K562 (cell line): ENCODE results near the gene API5. TPM values are rescaled to one million over a fixed set of nuclear protein-coding genes. Genes with fewer than 3 reads are reported as not detected.
A peak's percentile ranks its signal among the peaks of the same experiment; 100 is the strongest.

Source experiments
- ATAC-seq: fragments of 200-7000 bp; cut with Tn5 transposase; 3 replicates; pipeline ENCODE4 v1.9.1; 2020; ENCODE audit warnings: moderate library complexity
- BruUV-seq: library from RNA; stranded (reverse); fragments of 400-500 nt; replicated peaks from 2 replicates; lab custom pipeline; 2021; lab: Mats Ljungman, UMichigan
- CTCF ChIA-PET: fragments of 300-600 bp; formaldehyde crosslinking; extraction: SDS; loops from one replicate; lab custom pipeline; 2021; ENCODE audit warnings: low intra/inter-chr PET ratio; lab: Yijun Ruan, JAX
- POLR2A ChIA-PET: fragments of 300-600, 350-650 bp; sonication (Branson Sonifier 250); formaldehyde crosslinking; extraction: SDS; loops from one replicate; lab custom pipeline; 2021; ENCODE audit warnings: antibody characterized with exemption, inconsistent platforms; lab: Yijun Ruan, JAX
- DNase-seq, 4 experiments: peaks; one replicate each; pipeline versions ENCODE4 v3.0.0 to v3.0.0-alpha.2; 2011 to 2018; ENCODE audit warnings: low spot score in 3 of 4, mixed read lengths in 3 of 4; ENCODE audit errors: extremely low read depth in 1 of 4
- FAIRE-seq: peaks from 2 replicates; lab custom pipeline; 2011; peaks lifted over from hg19 to GRCh38; lab: Jason Lieb, UNC
- H2AFZ ChIP-seq: 2 replicates; pipeline ENCODE4 v1.6.0; 2011; ENCODE audit warnings: low read depth, low read length, control low read depth, inconsistent platforms
- H3K27ac ChIP-seq: fragments of 200-600 bp; 3 replicates; pipeline ENCODE4 v1.8.0; 2011; ENCODE audit warnings: low read depth, mild to moderate bottlenecking, control low read depth, inconsistent platforms, low read length, moderate library complexity, mixed read lengths; ENCODE audit errors: extremely low read depth
- H3K27me3 ChIP-seq, 2 experiments: fragments of 300-600 bp in 1 of 2; 2 replicates in 1 of 2; 3 replicates in 1 of 2; pipeline versions ENCODE4 v1.6.0 to v1.8.0; 2011; ENCODE audit warnings: inconsistent platforms in 2 of 2, low read length in 2 of 2, mild to moderate bottlenecking in 1 of 2, mixed read lengths in 1 of 2, moderate library complexity in 1 of 2; ENCODE audit not compliant: control insufficient read depth in 2 of 2, insufficient read depth in 2 of 2
- H3K36me3 ChIP-seq: fragments of 300-600 bp; 3 replicates; pipeline ENCODE4 v1.8.0; 2011; ENCODE audit warnings: mild to moderate bottlenecking, low read length, inconsistent platforms; ENCODE audit not compliant: control insufficient read depth, insufficient read depth
- H3K4me1 ChIP-seq, 2 experiments: fragments of 200-600 bp in 1 of 2; replicated peaks in 1 of 2; 2 replicates in 1 of 2; 3 replicates in 1 of 2; pipeline versions ENCODE4 v1.5.1 to v1.8.0; 2011; ENCODE audit warnings: inconsistent platforms in 2 of 2, low read length in 2 of 2, mild to moderate bottlenecking in 1 of 2, mixed read lengths in 1 of 2, moderate library complexity in 1 of 2; ENCODE audit not compliant: control insufficient read depth in 2 of 2, insufficient read depth in 2 of 2
- H3K4me2 ChIP-seq: 2 replicates; pipeline ENCODE4 v1.6.1; 2011; ENCODE audit warnings: low read length, control low read depth, inconsistent platforms, mixed read lengths; ENCODE audit not compliant: insufficient read depth
- H3K4me3 ChIP-seq: fragments of 200-600 bp; sonication (generic), shearing (Covaris generic); 2 replicates; pipeline ENCODE4 v1.5.1; 2016; ENCODE audit warnings: control low read depth, inconsistent platforms
- H3K79me2 ChIP-seq: fragments of 200-600 bp; 3 replicates; pipeline ENCODE4 v1.8.0; 2011; ENCODE audit warnings: low read length, inconsistent platforms; ENCODE audit not compliant: control insufficient read depth, insufficient read depth
- H3K9ac ChIP-seq, 2 experiments: 2 replicates each; pipeline versions ENCODE4 v1.6.0 to v1.6.1; 2011; ENCODE audit warnings: low read depth in 2 of 2, low read length in 2 of 2, control low read depth in 1 of 2, inconsistent platforms in 1 of 2, mild to moderate bottlenecking in 1 of 2, mixed read lengths in 1 of 2; ENCODE audit not compliant: insufficient read depth in 1 of 2
- H3K9me1 ChIP-seq: one replicate; pipeline ENCODE4 v1.6.0; 2011; ENCODE audit warnings: inconsistent platforms, mild to moderate bottlenecking, low read length, moderate library complexity; ENCODE audit not compliant: control insufficient read depth, insufficient read depth
- H3K9me3 ChIP-seq: replicated peaks from 2 replicates; pipeline ENCODE4 v1.5.1; 2011; ENCODE audit warnings: low read depth, low read length, inconsistent platforms; ENCODE audit not compliant: control insufficient read depth, insufficient read depth
- H4K20me1 ChIP-seq: replicated peaks from 2 replicates; pipeline ENCODE4 v1.6.1; 2011; ENCODE audit warnings: low read length, inconsistent platforms, mixed read lengths; ENCODE audit not compliant: control insufficient read depth, insufficient read depth
- HDAC2 ChIP-seq: fragments of 450-650 bp; IDR thresholded peaks from 2 replicates; pipeline ENCODE4 v1.6.1; 2016; ENCODE audit warnings: mild to moderate bottlenecking
- ZNF589 ChIP-seq: fragments of 200-800 bp; sonication (Bioruptor generic); IDR thresholded peaks from 2 replicates; pipeline ENCODE4 v1.6.1; 2016; ENCODE audit warnings: low read depth, missing genetic modification characterization, missing compliant biosample characterization
- ZNF780A ChIP-seq: fragments of 250-450 bp; sonication (Bioruptor Pico); IDR thresholded peaks from 2 replicates; pipeline ENCODE4 v1.5.0; 2021; ENCODE audit warnings: mild to moderate bottlenecking
- ZSCAN32 ChIP-seq: fragments of 450-650 bp; formaldehyde crosslinking; IDR thresholded peaks from 2 replicates; pipeline ENCODE4 v1.4.0; 2020; ENCODE audit warnings: mild to moderate bottlenecking, moderate library complexity
- WGBS: fragments of 100-300 bp; shearing (Covaris generic); methylation state at CpG from one replicate; pipeline ENCODE4 v1.1.6; 2016; ENCODE audit warnings: low coverage, mixed read lengths; ENCODE audit not compliant: insufficient coverage; ENCODE audit errors: missing lambda C conversion rate; 5-methylcytosine and 5-hydroxymethylcytosine counted together
- in situ Hi-C: fragments of 300-500 bp; cut with MboI; formaldehyde crosslinking; loops from 4 replicates; pipeline ENCODE4 v1.15.0; 2018; ENCODE audit warnings: inconsistent platforms, mixed read lengths
- intact Hi-C: fragments of 100-400 bp; cut with micrococcal nuclease; formaldehyde crosslinking; loops from 2 replicates; pipeline ENCODE4 v1.14.2; 2022
- polyA plus RNA-seq, 8 experiments: library from polyadenylated mRNA; depleted of rRNA in 4 of 8; stranded (reverse) in 5 of 8; unstranded in 3 of 8; fragments of >200 nt; fragmentation: Nextera tagmentation in 2 of 8; fragmentation: Illumina TruSeq in 1 of 8; extraction: Ambion mirVana in 2 of 8; extraction: Trizol in 1 of 8; gene quantifications; 2 replicates each; pipeline versions ENCODE4 v1.2.1 to v1.2.3, GENCODE V29; 2011 to 2014; ENCODE audit warnings: inconsistent platforms in 1 of 8, missing spikeins in 1 of 8
- total RNA-seq, 7 experiments: library from RNA; depleted of rRNA in 6 of 7; stranded (reverse); fragments of >200 nt in 6 of 7; fragmentation: Illumina TruSeq in 2 of 7; extraction: Trizol in 2 of 7; gene quantifications; 2 replicates each; pipeline versions ENCODE4 v1.2.1 to v1.2.3, GENCODE V29; 2011 to 2021; ENCODE audit warnings: low replicate concordance in 1 of 7
- TF ChIP-seq, protein P1 (sequence below): fragments of 450-650 bp; IDR thresholded peaks from 2 replicates; pipeline ENCODE4 v1.7.0; 2016; ENCODE audit warnings: borderline replicate concordance
- TF ChIP-seq, protein P2 (sequence below): fragments of 150-350 bp; conservative IDR thresholded peaks from 2 replicates; pipeline ENCODE4 v1.6.1; 2014; ENCODE audit warnings: low read length
- TF ChIP-seq, protein P3 (sequence below): IDR thresholded peaks from 2 replicates; pipeline ENCODE4 v1.6.1; 2012; ENCODE audit warnings: low read depth, low read length, improper control_type of control experiment, borderline replicate concordance
- TF ChIP-seq, protein P4 (sequence below): fragments of 250-450 bp; sonication (Bioruptor Pico); IDR thresholded peaks from 2 replicates; pipeline ENCODE4 v1.8.0; 2022; ENCODE audit warnings: inconsistent platforms
- TF ChIP-seq, protein P5 (sequence below): fragments of 250-450 bp; sonication (Bioruptor Pico); IDR thresholded peaks from 2 replicates; pipeline ENCODE4 v1.5.0; 2021; ENCODE audit warnings: mild to moderate bottlenecking, moderate library complexity

The API5 gene
- total and polyA plus RNA-seq, 9 of the 15 experiments (the other 6 are each of a cell fraction or from before 2014, with no cell fraction given), result 59.8 to 146 (median 123) TPM

DNA sequence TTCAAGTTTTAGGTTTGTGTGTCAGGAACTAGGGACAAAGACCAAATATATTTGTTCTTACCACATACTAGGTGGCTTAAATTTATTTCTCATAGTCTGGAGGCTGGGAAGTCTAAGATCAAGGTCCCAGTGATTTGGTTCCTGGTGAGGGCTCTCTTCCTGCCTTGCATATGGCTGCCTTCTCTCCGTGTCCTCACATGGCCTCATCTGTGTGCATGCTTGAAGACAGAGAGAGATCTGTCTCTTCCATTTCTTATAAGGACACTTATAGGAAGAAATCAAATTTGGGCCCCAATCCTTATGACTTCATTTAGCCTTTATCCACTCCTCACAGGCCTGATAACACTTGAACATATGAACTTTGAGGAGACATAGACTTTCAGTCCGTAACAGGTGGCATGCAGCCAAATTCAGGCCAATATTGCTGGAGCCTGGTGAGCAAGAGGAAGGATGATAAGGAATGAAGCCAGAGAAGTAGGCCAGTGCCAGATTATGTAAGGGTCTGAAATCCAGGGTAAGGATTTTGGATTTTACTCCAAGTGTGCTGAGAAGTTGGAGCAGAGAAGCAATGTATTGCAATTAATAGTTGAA is 82.1 kb downstream of the API5 start:
- BruUV-seq, result no TSS peak
- H3K4me1 ChIP-seq, result peaks cover 0 to 13% of the 10 kb centered on the region in 2 experiments; a peak in 3 of 5 replicates
- DNase-seq (peak in 2 of 4 experiments; percentile 25 to 80), ATAC-seq (peak; percentile 87), FAIRE-seq (peak; percentile 75)
- H3K9me3 ChIP-seq, result no peaks in the 10 kb centered on the region
- no peaks in the 10 kb centered on the region for H3K27me3 ChIP-seq
- intact Hi-C loops, result no loop called here
- CTCF ChIA-PET, result no interaction called here
- no peaks in the 10 kb centered on the region for H4K20me1 ChIP-seq
- peaks cover 84% of the 10 kb centered on the region for H3K36me3 ChIP-seq
- H3K9me1 ChIP-seq, result no peaks in the 10 kb centered on the region
- H3K79me2 ChIP-seq, result no peaks in the 10 kb centered on the region
- in situ Hi-C loops, result no loop called here
- POLR2A ChIA-PET, result interaction anchor here (0.8 kb wide), 1 partner anchor 35 kb away, joined by 4 read pairs; the partner anchor contains the start of gene TTC17
- H3K4me2 ChIP-seq, result no peak overlapping the region
- H3K9ac ChIP-seq, result no peak overlapping the region
- no peak overlapping the region for H3K4me3 ChIP-seq
- no peak overlapping the region for H3K27ac ChIP-seq
- no peak overlapping the region for H2AFZ ChIP-seq
- WGBS, result 0% methylated on average over 2 of the region's 2 CpGs
- TF ChIP-seq ZSCAN32 (CRISPR knock-in tag) (no peak), ZNF589 (CRISPR knock-in tag) (peak; percentile 83; the same call in 1 of the 2 replicates), ZNF780A (CRISPR knock-in tag) (no peak), HDAC2 (no peak)
- TF ChIP-seq, protein P1, sequence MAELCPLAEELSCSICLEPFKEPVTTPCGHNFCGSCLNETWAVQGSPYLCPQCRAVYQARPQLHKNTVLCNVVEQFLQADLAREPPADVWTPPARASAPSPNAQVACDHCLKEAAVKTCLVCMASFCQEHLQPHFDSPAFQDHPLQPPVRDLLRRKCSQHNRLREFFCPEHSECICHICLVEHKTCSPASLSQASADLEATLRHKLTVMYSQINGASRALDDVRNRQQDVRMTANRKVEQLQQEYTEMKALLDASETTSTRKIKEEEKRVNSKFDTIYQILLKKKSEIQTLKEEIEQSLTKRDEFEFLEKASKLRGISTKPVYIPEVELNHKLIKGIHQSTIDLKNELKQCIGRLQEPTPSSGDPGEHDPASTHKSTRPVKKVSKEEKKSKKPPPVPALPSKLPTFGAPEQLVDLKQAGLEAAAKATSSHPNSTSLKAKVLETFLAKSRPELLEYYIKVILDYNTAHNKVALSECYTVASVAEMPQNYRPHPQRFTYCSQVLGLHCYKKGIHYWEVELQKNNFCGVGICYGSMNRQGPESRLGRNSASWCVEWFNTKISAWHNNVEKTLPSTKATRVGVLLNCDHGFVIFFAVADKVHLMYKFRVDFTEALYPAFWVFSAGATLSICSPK, result no peak
- TF ChIP-seq, protein P2, sequence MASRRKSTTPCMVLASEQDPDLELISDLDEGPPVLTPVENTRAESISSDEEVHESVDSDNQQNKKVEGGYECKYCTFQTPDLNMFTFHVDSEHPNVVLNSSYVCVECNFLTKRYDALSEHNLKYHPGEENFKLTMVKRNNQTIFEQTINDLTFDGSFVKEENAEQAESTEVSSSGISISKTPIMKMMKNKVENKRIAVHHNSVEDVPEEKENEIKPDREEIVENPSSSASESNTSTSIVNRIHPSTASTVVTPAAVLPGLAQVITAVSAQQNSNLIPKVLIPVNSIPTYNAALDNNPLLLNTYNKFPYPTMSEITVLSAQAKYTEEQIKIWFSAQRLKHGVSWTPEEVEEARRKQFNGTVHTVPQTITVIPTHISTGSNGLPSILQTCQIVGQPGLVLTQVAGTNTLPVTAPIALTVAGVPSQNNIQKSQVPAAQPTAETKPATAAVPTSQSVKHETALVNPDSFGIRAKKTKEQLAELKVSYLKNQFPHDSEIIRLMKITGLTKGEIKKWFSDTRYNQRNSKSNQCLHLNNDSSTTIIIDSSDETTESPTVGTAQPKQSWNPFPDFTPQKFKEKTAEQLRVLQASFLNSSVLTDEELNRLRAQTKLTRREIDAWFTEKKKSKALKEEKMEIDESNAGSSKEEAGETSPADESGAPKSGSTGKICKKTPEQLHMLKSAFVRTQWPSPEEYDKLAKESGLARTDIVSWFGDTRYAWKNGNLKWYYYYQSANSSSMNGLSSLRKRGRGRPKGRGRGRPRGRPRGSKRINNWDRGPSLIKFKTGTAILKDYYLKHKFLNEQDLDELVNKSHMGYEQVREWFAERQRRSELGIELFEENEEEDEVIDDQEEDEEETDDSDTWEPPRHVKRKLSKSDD, result no peak
- TF ChIP-seq, protein P3, sequence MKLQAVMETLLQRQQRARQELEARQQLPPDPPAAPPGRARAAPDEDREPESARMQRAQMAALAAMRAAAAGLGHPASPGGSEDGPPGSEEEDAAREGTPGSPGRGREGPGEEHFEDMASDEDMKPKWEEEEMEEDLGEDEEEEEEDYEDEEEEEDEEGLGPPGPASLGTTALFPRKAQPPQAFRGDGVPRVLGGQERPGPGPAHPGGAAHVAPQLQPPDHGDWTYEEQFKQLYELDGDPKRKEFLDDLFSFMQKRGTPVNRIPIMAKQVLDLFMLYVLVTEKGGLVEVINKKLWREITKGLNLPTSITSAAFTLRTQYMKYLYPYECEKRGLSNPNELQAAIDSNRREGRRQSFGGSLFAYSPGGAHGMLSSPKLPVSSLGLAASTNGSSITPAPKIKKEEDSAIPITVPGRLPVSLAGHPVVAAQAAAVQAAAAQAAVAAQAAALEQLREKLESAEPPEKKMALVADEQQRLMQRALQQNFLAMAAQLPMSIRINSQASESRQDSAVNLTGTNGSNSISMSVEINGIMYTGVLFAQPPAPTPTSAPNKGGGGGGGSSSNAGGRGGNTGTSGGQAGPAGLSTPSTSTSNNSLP, result peak; percentile 81; the same call in 1 of the 2 replicates
- TF ChIP-seq, protein P4, sequence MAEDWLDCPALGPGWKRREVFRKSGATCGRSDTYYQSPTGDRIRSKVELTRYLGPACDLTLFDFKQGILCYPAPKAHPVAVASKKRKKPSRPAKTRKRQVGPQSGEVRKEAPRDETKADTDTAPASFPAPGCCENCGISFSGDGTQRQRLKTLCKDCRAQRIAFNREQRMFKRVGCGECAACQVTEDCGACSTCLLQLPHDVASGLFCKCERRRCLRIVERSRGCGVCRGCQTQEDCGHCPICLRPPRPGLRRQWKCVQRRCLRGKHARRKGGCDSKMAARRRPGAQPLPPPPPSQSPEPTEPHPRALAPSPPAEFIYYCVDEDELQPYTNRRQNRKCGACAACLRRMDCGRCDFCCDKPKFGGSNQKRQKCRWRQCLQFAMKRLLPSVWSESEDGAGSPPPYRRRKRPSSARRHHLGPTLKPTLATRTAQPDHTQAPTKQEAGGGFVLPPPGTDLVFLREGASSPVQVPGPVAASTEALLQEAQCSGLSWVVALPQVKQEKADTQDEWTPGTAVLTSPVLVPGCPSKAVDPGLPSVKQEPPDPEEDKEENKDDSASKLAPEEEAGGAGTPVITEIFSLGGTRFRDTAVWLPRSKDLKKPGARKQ, result no peak
- TF ChIP-seq, protein P5, sequence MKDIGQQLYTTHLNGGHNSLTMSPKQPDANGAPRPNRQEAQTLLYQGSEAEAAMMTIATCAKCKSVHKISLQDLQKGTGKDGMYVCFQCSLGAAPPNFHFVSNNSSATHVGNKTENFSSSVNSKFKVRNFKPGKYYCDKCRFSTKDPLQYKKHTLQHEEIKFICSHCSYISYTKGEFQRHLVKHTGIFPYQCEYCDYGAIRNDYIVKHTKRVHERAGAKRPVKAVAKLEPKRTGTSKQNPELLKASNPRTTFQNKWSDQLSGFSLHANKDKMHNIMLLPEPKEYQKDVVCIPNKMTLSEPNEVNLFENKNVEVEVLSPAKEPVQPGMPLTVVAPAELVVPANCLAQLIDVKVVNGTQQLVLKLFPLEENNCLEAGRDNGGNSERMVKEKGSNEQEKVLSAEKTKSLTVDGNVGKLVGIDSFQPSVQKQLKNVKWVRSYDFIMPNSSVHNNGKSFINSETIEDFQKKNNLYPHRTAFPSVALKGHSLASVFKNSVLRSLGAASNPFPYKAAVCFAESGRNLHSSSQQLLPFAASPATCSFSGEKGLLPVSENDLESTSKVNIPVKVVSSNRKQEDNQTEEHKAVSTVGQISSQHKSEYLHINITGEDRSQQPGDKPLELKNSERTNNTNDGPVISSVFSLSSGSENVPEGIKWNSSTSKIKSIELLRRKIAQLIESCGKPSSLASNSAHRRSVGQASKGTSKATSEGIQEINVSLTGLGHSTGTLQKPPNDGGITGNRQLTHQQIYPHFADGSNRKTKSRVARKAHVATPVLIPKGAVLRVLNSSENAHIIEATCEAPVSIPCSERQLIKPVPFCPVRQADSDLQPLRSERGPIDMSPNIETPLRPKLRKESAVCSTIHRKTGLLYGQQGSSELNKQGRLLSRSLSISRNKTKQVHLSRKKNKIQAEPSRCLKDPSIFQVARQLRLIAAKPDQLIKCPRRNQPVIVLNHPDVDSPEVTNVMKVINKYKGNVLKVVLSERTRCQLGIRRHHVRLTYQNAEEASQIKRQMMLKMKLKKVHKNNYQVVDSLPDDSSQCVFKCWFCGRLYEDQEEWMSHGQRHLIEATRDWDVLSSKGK (CRISPR knock-in tag), result no peak
